Measurements from ENCODE around the gene DIDO1.

GRCh38 chr20:62925076-62925419 lies 1.3 kb downstream of the DIDO1 start:
- TF ChIP-seq POLR2A (IDR thresholded peaks at IDR 0.05; ENCODE audit: low read length) (peak; percentile 31), GATA1 (IDR thresholded peaks at IDR 0.05; ENCODE audit: low read depth, low read length) (no peak)

Data from erythroblast (primary cell).